Astrocyte of the spinal cord (primary cell): ENCODE measurements around the gene DHX35.

Experiments used
- DNase-seq: peaks from one replicate; pipeline ENCODE4 v3.0.0; 2011; ENCODE audit warnings: low read depth, low spot score
- H3K4me3 ChIP-seq: 2 replicates; pipeline ENCODE4 v1.5.1; 2011; ENCODE audit warnings: low read depth, mild to moderate bottlenecking, low read length, moderate library complexity
- in situ Hi-C: cut with HindIII; loops from 2 replicates; pipeline ENCODE4 v1.10.0; 2017; ENCODE audit warnings: low sequenced_read_pairs
- TF ChIP-seq, protein P1 (sequence below): IDR thresholded peaks from 2 replicates; pipeline ENCODE4 v1.5.1; 2012; ENCODE audit warnings: low read depth, mild to moderate bottlenecking, low read length, inconsistent platforms

The DHX35 gene, protein sequence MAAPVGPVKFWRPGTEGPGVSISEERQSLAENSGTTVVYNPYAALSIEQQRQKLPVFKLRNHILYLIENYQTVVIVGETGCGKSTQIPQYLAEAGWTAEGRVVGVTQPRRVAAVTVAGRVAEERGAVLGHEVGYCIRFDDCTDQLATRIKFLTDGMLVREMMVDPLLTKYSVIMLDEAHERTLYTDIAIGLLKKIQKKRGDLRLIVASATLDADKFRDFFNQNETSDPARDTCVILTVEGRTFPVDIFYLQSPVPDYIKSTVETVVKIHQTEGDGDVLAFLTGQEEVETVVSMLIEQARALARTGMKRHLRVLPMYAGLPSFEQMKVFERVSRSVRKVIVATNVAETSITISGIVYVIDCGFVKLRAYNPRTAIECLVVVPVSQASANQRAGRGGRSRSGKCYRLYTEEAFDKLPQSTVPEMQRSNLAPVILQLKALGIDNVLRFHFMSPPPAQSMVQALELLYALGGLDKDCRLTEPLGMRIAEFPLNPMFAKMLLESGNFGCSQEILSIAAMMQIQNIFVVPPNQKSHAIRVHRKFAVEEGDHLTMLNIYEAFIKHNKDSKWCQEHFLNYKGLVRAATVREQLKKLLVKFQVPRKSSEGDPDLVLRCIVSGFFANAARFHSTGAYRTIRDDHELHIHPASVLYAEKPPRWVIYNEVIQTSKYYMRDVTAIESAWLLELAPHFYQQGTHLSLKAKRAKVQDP

DNA sequence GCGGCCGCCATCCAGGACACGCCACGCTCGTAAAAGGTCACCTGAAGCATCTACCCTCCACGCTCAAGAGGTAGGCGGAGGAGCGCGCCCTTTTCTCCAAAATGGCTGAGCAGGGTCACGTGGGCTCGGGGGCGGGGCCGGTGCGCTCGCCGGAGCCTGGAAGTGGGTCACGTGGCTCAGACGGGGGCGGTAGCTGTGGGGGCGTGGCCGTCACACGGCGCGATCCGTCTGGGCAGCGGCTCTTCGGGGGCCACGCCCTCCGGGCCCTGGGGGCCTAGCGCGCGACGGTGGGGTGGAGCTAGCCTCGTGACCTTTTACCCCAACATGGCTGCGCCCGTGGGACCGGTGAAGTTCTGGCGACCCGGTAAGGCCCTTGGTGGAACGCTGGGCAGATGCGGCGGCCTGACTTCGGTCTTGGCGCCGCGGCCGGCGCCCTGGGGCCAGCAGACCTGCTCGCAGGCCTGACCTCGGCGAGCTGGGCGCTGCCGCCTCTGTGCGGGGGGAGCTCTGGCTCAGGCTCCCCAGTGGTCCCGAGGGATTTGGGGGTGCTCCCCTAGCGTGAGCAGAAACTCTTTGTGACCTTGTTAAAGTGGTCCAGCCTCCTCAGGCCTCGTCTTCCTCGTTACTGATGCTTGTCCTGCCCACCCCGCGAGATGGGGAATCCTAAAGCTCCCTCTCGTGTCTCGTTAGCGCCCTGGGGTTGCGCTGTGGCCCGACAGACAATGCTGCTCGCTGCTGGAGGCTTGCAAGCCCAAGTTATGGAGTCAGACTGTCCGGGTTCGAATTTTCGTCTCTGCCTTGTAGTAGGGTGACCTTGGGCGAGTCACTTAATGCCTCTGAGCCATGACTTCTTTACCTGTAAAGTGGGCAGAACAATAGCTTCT lies at the start of gene DHX35:
TSS of gene DHX35 (plus strand) at position 301 of the 884 bp plus-strand sequence. CDS start at position 325, 24 bp downstream.
- H3K4me3 ChIP-seq, result peak within 1 kb of the TSS; percentile 82
- TF ChIP-seq, protein P1, sequence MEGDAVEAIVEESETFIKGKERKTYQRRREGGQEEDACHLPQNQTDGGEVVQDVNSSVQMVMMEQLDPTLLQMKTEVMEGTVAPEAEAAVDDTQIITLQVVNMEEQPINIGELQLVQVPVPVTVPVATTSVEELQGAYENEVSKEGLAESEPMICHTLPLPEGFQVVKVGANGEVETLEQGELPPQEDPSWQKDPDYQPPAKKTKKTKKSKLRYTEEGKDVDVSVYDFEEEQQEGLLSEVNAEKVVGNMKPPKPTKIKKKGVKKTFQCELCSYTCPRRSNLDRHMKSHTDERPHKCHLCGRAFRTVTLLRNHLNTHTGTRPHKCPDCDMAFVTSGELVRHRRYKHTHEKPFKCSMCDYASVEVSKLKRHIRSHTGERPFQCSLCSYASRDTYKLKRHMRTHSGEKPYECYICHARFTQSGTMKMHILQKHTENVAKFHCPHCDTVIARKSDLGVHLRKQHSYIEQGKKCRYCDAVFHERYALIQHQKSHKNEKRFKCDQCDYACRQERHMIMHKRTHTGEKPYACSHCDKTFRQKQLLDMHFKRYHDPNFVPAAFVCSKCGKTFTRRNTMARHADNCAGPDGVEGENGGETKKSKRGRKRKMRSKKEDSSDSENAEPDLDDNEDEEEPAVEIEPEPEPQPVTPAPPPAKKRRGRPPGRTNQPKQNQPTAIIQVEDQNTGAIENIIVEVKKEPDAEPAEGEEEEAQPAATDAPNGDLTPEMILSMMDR, result peak; percentile 52
- peak; percentile 96 for DNase-seq
- in situ Hi-C loops, result no loop called here

DNA sequence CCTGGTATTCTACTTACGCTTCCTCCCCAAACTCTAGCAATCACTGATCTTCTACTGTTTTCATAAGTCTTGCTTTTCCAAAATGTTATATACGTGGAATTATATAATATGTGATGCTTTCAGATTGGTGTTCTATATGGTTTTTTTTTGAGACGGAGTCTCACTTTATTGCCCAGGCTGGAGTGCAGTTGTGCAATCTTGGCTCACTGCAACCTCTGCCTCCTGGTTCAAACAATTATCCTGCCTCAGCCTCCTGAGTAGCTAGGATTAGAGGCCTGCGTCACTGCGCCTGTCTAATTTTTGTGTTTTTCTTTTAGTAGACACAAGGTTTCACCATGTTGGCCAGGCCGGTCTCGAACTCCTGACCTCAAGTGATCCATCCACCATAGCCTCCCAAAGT lies 46.8 kb upstream of the DHX35 start:
- in situ Hi-C loops, result no loop called here
- no peak for DNase-seq
- H3K4me3 ChIP-seq, result no peak overlapping the region
- TF ChIP-seq, protein P1, result no peak

DNA sequence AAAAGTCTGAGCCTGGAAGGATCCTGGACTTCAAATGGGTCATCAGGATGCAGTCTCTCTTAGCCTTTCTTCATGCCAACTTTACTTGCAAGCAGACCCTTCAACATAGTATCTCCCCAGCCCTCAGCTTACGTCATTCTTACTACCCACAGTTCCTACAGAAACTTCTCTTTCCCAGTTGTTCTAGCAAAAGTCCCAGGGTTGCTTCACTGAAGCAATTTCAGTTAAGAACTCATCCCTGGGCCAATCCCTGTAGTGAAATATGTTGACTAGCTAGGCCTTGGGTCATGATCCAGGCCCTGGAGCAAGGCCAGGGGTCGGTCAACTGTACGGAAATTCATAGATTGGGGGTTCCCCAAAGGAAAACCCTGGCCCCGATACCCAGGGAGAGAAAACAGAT lies 44.5 kb upstream of the DHX35 start:
- no peak overlapping the region for H3K4me3 ChIP-seq
- DNase-seq, result no peak
- TF ChIP-seq, protein P1, result no peak
- in situ Hi-C loops, result no loop called here

DNA sequence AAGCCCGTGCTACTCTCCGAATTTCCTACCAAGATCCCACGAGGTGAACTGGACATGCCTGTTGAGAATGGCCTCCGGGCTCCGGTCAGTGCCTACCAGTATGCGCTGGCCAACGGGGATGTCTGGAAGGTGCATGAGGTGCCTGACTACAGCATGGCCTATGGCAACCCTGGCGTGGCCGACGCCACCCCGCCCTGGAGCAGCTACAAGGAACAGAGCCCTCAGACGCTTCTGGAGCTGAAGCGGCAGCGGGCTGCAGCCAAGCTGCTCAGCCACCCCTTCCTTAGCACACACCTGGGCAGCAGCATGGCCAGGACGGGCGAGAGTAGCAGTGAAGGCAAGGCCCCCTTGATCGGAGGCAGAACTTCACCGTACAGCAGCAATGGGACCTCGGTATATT lies 44.0 kb upstream of the DHX35 start:
- TF ChIP-seq, protein P1, result no peak
- no peak for DNase-seq
- in situ Hi-C loops, result no loop called here
- H3K4me3 ChIP-seq, result no peak overlapping the region

DNA sequence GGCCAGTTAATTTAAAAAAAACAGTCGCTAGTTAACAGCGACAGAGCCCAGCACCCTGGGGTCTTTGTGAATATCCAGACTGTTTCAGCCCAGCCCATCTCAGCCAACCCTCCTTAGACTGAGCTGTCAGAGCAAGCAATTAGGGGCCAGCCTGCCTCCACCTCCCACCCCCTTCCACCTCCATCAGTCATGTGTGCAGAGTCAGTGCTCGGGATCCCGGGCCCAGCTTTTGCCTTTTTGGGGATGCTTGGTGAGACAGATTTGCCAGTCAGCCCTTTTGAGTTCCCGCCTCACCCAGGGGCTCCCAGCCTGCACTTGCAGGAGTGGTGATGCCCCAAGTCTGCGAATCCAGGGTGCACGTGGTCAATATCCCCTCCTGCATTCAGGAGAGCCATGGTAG lies 42.5 kb upstream of the DHX35 start:
- no peak for DNase-seq
- H3K4me3 ChIP-seq, result no peak overlapping the region
- TF ChIP-seq, protein P1, result no peak
- in situ Hi-C loops, result no loop called here

DNA sequence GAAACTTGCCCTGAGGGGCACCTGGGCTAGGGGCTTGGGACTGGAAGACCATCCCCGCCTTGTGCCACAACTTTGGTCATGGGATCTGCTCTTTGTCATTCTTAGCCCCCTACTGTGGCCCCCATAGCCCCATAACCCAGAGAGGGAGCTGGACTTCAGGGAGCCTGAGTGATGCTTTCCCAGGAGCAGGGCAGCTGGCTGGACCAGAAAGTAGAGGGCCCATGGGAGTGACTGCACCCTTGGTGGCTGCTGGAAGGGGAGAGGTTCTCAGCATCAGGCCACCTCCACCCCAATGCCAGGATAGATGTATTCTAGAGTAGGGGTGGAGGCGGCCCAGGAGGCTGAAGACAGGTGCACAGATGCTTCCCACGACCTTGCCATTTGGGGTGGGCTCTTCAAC lies 41.7 kb upstream of the DHX35 start:
- DNase-seq, result no peak
- no peak overlapping the region for H3K4me3 ChIP-seq
- in situ Hi-C loops, result no loop called here
- TF ChIP-seq, protein P1, result no peak
